ENCODE results near the gene BAHCC1. TPM values are rescaled to one million over a fixed set of nuclear protein-coding genes. Genes with fewer than 3 reads are reported as not detected.

Gene BAHCC1
- total RNA-seq, 1 donor from 2014 or later: 61.3 TPM

- H3K27ac Mint-ChIP-seq (ENCODE audit: unreplicated experiment): no peak overlapping the region
- H3K27me3 Mint-ChIP-seq (ENCODE audit: low read depth): peaks cover 4% of the 10 kb centered on the region
- TF ChIP-seq, protein P1, sequence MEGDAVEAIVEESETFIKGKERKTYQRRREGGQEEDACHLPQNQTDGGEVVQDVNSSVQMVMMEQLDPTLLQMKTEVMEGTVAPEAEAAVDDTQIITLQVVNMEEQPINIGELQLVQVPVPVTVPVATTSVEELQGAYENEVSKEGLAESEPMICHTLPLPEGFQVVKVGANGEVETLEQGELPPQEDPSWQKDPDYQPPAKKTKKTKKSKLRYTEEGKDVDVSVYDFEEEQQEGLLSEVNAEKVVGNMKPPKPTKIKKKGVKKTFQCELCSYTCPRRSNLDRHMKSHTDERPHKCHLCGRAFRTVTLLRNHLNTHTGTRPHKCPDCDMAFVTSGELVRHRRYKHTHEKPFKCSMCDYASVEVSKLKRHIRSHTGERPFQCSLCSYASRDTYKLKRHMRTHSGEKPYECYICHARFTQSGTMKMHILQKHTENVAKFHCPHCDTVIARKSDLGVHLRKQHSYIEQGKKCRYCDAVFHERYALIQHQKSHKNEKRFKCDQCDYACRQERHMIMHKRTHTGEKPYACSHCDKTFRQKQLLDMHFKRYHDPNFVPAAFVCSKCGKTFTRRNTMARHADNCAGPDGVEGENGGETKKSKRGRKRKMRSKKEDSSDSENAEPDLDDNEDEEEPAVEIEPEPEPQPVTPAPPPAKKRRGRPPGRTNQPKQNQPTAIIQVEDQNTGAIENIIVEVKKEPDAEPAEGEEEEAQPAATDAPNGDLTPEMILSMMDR (conservative IDR thresholded peaks at IDR 0.05): no peak
- no peak for DNase-seq (ENCODE audit: low read depth, low spot score)
- no peaks in the 10 kb centered on the region for H3K9me3 Mint-ChIP-seq
- H3K4me1 Mint-ChIP-seq: peaks cover 20% of the 10 kb centered on the region
- H3K36me3 Mint-ChIP-seq (ENCODE audit: low read depth): no peaks in the 10 kb centered on the region
- no peak overlapping the region for H3K4me3 Mint-ChIP-seq
Measured at GRCh38 chr17:81453712-81454111, 58.5 kb downstream of the BAHCC1 start.

GRCh38 chr17:81454473-81454872, 59.2 kb downstream of the BAHCC1 start:
- no peaks in the 10 kb centered on the region for H3K36me3 Mint-ChIP-seq (ENCODE audit: low read depth)
- peaks cover 4% of the 10 kb centered on the region for H3K27me3 Mint-ChIP-seq (ENCODE audit: low read depth)
- no peaks in the 10 kb centered on the region for H3K9me3 Mint-ChIP-seq
- TF ChIP-seq, protein P1 (conservative IDR thresholded peaks at IDR 0.05): no peak
- DNase-seq (ENCODE audit: low read depth, low spot score): no peak
- no peak overlapping the region for H3K4me3 Mint-ChIP-seq
- H3K4me1 Mint-ChIP-seq: peaks cover 20% of the 10 kb centered on the region
- H3K27ac Mint-ChIP-seq (ENCODE audit: unreplicated experiment): no peak overlapping the region

DNA sequence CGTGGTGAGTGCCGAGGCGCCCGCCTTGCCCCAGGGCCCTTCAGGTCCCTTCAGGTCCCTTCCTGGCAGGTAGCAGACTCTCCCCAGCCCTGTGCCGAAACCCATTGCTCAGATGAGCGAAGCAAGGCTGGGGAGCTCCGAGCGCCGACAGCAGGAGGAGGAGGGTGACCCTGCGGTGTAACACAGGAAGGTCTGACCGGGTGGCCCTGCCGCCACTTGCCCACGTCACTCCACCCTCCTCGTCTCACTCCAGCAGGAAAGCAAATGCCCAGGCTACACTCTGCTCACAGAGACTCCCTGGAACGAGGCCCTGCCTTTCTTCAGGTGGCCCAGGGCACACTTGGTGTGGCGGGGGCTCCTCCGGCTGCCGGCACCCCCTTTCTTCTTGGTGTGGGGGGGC, 60.1 kb downstream of the BAHCC1 start:
- H3K9me3 Mint-ChIP-seq: no peaks in the 10 kb centered on the region
- H3K4me1 Mint-ChIP-seq: peaks cover 20% of the 10 kb centered on the region
- TF ChIP-seq, protein P1 (conservative IDR thresholded peaks at IDR 0.05): no peak
- peaks cover 4% of the 10 kb centered on the region for H3K27me3 Mint-ChIP-seq (ENCODE audit: low read depth)
- H3K27ac Mint-ChIP-seq (ENCODE audit: unreplicated experiment): no peak overlapping the region
- no peak overlapping the region for H3K4me3 Mint-ChIP-seq
- no peaks in the 10 kb centered on the region for H3K36me3 Mint-ChIP-seq (ENCODE audit: low read depth)
- DNase-seq (ENCODE audit: low read depth, low spot score): no peak

GRCh38 chr17:81456091-81456490, 60.8 kb downstream of the BAHCC1 start:
- H3K4me1 Mint-ChIP-seq: peaks cover 20% of the 10 kb centered on the region
- DNase-seq (ENCODE audit: low read depth, low spot score): no peak
- H3K4me3 Mint-ChIP-seq: peak overlapping the region; percentile 69
- H3K27me3 Mint-ChIP-seq (ENCODE audit: low read depth): peaks cover 4% of the 10 kb centered on the region
- peak overlapping the region; percentile 35 for H3K27ac Mint-ChIP-seq (ENCODE audit: unreplicated experiment)
- H3K36me3 Mint-ChIP-seq (ENCODE audit: low read depth): no peaks in the 10 kb centered on the region
- TF ChIP-seq, protein P1 (conservative IDR thresholded peaks at IDR 0.05): no peak
- no peaks in the 10 kb centered on the region for H3K9me3 Mint-ChIP-seq

GRCh38 chr17:81456798-81457197, 61.5 kb downstream of the BAHCC1 start:
- Mint-ChIP-seq H3K9me3 (no peaks in the 10 kb centered on the region), H3K36me3 (ENCODE audit: low read depth) (no peaks in the 10 kb centered on the region), H3K4me3 (peak overlapping the region; percentile 74), H3K27me3 (ENCODE audit: low read depth) (peaks cover 4% of the 10 kb centered on the region), H3K4me1 (peaks cover 20% of the 10 kb centered on the region), H3K27ac (ENCODE audit: unreplicated experiment) (peak overlapping the region; percentile 96)
- DNase-seq (ENCODE audit: low read depth, low spot score): peak; percentile 68
- TF ChIP-seq, protein P1 (conservative IDR thresholded peaks at IDR 0.05): no peak

DNA sequence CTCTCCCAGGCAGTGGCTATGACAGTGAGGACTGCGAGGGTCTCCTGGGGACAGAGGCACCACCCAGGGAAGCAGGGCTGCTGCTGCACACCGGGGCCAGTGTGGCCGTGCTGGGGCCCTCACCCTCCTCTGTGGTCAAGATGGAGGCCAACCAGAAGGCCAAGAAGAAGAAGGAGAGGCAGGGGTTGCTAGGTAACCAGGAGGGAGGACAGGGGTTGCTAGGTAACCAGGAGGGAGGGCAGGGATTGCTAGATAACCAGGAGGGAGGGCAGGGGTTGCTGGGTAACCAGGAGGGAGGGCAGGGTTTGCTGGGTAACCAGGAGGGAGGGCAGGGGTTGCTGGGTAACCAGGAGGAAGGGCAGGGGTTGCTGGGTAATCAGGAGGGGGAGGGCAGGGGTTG, 62.1 kb downstream of the BAHCC1 start:
- H3K27ac Mint-ChIP-seq (ENCODE audit: unreplicated experiment): peak overlapping the region; percentile 96
- H3K36me3 Mint-ChIP-seq (ENCODE audit: low read depth): no peaks in the 10 kb centered on the region
- H3K4me3 Mint-ChIP-seq: peak overlapping the region; percentile 74
- TF ChIP-seq, protein P1 (conservative IDR thresholded peaks at IDR 0.05): no peak
- DNase-seq (ENCODE audit: low read depth, low spot score): no peak
- no peaks in the 10 kb centered on the region for H3K9me3 Mint-ChIP-seq
- H3K4me1 Mint-ChIP-seq: peaks cover 20% of the 10 kb centered on the region
- peaks cover 4% of the 10 kb centered on the region for H3K27me3 Mint-ChIP-seq (ENCODE audit: low read depth)
